Lung microvascular endothelial cell (primary cell): ENCODE results near the gene RYR1. TPM values are rescaled to one million over a fixed set of nuclear protein-coding genes. Genes with fewer than 3 reads are reported as not detected.
"Not testable (repeated sequence)": the region's sequence is repeated elsewhere in the genome, so short reads cannot be mapped to it uniquely, and the experiment has no call there.

Experiments
- DNase-seq, 2 donors: peaks; one replicate each; pipeline versions ENCODE4 v3.0.0 to v3.0.0-alpha.2; 2010; ENCODE audit warnings: low read depth in 2 of 2
- total RNA-seq: library from RNA; depleted of rRNA; stranded (reverse); fragments of >200 nt; gene quantifications from 2 replicates; pipeline ENCODE4 v1.2.1, GENCODE V29; 2014

The RYR1 gene
- total RNA-seq, 1 donor from 2014 or later = not detected

GRCh38 chr19:38455031-38455430 lies 21.5 kb downstream of the RYR1 start:
- DNase-seq = peak; percentile 21 to 31

- DNase-seq = no peak
Observed at GRCh38 chr19:38457202-38457601, 23.7 kb downstream of the RYR1 start.

DNA sequence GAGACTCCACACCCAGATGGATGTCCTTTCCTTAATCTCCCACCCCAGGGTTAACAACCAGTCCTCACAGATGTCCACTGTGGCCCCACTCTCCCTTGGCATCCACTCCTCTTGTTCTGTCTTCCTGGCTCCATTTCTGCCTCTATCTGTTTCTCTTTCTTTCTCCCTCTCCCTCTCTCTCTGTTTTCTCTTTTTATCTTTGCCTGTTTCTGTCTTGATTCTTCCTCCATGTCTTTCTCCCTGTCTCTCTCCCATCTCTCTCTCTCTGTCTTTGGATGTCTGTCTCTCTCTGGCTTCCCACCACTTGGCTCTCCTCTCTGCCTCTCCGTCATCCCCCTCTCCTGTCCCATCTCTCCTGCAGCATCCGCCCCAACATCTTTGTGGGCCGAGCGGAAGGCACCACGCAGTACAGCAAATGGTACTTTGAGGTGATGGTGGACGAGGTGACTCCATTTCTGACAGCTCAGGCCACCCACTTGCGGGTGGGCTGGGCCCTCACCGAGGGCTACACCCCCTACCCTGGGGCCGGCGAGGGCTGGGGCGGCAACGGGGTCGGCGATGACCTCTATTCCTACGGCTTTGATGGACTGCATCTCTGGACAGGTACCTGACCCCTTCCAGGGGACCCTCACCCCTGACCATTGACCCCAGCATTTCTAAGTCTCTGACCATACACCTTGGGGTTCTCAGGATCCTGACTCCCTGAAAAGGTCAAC lies 24.4 kb downstream of the RYR1 start:
- no peak for DNase-seq

DNA sequence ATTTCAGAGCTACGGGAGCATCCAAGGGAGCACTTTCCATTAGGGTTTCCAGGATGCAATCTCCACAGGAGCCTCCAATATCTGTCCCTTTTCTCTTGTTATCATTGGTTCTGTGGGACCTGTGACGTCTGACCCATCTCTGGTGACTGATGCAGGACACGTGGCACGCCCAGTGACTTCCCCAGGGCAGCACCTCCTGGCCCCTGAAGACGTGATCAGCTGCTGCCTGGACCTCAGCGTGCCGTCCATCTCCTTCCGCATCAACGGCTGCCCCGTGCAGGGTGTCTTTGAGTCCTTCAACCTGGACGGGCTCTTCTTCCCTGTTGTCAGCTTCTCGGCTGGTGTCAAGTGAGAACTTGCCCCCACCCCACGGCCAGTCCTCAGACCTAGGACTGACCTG lies 25.5 kb downstream of the RYR1 start:
- DNase-seq = no peak

GRCh38 chr19:38463365-38463764 lies 29.9 kb downstream of the RYR1 start:
- no peak for DNase-seq

- no peak for DNase-seq
Observed at GRCh38 chr19:38464421-38465082, 31.1 kb downstream of the RYR1 start.

DNA sequence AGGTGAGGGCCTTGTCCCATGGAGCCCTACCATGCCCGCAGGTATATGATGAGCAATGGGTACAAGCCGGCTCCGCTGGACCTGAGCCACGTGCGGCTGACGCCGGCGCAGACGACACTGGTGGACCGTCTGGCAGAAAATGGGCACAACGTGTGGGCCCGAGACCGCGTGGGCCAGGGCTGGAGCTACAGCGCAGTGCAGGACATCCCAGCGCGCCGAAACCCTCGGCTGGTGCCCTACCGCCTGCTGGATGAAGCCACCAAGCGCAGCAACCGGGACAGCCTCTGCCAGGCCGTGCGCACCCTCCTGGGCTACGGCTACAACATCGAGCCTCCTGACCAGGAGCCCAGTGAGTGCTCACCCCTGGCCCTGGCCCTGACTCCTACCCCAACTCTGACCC lies 32.6 kb downstream of the RYR1 start:
- no peak for DNase-seq

DNA sequence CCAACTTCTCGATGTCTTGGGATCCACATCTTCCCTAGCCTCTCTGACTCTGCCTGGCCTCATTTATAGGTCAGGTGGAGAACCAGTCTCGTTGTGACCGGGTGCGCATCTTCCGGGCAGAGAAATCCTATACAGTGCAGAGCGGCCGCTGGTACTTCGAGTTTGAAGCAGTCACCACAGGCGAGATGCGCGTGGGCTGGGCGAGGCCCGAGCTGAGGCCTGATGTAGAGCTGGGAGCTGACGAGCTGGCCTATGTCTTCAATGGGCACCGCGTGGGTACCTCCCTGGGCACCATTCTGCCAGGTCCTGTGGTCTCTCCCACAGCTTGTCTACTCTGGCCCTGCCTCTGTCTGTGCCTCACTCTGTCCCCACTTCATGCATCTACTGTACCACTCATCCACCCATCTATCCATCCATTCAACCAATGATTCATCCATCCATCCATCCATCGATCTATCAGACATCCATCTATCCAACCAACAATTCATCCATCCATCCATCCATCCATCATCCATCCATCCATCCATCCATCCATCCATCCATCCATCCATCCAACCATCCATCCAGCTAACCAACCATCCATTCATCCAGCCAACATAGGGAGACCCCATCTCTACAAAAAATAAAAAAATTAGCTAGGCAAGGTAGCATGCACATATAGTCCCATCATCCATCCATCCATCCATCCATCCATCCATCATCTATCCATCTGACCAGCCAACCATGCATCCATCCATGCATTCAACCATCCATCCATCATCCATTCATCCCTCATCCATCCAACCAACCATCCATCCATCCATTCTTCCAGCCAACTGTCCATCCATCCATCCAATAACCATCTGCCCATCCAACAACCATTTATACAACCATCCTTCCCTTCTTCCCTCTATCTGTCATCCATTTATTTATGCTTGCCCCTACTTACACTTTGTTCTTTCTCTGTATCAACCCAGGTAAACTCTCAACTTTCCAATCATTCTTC lies 34.3 kb downstream of the RYR1 start:
- no peak for DNase-seq

DNA sequence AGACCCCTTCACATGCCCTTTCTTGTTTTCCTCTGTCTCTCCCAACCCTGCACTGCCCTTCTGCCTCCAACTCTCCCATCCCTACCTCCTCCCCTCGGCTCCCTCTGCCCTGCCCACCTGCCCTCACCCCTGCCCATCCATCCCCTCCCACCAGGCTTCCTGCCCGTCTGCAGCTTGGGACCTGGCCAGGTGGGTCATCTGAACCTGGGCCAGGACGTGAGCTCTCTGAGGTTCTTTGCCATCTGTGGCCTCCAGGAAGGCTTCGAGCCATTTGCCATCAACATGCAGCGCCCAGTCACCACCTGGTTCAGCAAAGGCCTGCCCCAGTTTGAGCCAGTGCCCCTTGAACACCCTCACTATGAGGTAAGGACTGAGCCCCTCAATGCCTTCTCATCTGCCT lies 35.7 kb downstream of the RYR1 start:
- no peak for DNase-seq

DNA sequence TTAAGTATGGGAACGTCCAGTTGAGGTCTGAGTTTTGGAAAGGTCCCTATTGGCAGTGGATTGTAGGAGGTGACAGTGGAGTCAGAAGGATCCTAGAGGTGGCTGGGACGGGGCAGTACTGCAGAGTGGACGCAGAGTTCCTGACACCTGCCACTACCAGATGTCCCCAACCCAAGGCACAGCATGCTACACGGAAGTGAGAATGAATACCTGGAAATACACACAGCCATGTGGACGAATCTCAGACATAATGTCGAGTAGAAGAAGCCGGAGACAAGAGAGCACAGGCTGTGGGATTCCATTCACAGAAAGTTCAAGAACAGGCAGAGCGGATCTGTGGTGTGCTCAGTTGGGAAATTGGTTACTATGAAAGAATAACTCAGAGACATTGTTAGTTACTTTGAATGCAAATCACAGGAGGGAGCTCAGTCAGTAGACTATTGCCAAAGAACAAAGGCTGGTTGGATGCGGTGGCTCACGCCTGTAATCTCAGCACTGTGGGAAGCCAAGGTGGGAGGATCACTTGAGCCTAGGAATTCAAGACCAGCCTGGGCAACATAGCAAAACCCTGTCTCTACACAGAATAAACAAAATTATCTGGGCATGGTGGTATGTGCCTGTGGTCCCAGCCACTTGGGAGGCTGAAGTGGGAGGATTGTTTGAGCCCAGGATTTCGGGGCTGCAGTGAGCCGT lies 37.4 kb downstream of the RYR1 start:
- DNase-seq = no peak

DNA sequence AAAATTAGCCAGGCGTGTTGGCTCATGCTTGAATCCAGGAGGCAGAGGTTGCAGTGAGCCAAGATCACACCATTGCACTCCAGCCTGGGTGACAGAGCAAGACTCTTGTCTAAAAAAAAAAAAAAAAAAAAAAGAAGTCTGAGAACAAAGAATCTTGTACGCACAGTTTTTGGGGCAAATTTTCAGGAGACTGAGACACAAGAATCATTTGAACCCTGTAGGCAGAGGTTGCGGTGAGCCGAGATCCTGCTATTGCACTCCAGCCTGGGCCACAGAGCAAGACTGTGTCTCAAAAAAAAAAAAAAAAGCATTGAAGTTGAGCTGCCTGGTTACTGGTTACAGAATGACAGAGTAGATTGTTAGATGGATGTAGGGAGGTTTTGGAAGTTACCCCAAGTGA lies 39.2 kb downstream of the RYR1 start:
- DNase-seq = not testable (repeated sequence)

DNA sequence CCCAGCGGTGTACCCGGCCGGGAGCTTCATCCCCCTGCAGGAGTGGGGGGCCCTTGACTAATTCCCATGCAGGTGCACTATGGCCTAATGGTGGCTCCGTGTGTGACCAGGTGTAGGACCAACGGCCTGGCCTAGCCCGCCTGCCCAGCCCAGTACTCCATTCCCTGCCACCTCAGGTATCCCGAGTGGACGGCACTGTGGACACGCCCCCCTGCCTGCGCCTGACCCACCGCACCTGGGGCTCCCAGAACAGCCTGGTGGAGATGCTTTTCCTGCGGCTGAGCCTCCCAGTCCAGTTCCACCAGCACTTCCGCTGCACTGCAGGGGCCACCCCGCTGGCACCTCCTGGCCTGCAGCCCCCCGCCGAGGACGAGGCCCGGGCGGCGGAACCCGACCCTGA lies 39.7 kb downstream of the RYR1 start:
- no peak for DNase-seq

DNA sequence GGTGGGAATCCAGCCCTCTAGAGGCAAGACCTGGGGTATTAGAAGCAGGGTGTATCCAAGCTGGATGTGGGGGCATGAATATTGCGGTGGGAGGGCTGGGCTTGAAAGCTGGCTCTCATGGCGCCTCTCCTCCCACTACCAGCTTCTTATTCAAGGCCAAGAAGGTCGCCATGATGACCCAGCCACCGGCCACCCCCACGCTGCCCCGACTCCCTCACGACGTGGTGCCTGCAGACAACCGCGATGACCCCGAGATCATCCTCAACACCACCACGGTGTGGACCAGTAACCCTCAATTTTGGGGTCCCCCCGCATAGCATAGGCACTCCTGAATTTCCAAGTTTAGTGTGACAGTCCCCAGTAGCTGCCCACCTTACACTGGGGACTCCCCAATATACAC lies 41.7 kb downstream of the RYR1 start:
- DNase-seq = no peak

- peak in 1 of 2 donors; percentile 38 for DNase-seq
Observed at GRCh38 chr19:38478273-38478971, 44.9 kb downstream of the RYR1 start.

- no peak for DNase-seq
Observed at GRCh38 chr19:38482496-38482895, 49.0 kb downstream of the RYR1 start.

DNA sequence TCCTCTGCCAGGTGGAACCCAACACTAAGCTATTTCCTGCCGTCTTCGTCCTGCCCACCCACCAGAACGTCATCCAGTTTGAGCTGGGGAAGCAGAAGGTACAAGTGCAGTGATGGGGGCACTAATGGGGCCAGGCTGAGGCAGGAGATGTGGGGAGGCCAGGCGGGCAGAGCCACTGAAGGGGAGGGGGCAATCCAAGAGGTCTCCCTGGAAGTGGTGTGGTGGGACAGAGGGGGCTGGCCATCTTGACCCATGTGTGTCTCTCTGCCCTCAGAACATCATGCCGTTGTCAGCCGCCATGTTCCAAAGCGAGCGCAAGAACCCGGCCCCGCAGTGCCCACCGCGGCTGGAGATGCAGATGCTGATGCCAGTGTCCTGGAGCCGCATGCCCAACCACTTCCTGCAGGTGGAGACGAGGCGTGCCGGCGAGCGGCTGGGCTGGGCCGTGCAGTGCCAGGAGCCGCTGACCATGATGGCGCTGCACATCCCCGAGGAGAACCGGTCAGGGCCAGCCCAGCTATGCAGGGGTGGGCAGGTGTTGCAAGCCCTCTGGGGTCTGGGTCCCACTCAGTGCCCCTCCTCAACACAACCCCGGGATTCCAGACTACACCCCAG lies 49.6 kb downstream of the RYR1 start:
- DNase-seq = no peak

DNA sequence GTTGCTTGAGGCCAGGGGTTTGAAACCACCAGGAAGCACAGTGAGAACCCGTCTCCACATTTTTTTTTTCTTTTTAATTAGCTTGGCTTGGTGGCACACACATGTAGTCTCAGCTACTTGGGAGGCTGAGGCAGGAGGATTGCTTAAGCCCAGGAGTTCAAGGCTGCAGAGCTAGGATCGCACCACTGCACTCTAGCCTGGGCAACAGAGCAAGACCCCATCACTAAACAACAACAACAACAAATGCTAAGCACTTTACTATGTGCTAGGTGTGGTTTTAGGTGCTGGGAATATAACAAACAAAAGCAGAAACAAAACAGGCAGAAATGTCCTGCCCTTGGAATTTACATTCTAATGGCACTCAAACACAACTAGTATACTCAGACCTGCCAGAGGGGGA lies 51.3 kb downstream of the RYR1 start:
- no peak for DNase-seq

GRCh38 chr19:38485541-38486285 lies 52.2 kb downstream of the RYR1 start:
- no peak for DNase-seq

DNA sequence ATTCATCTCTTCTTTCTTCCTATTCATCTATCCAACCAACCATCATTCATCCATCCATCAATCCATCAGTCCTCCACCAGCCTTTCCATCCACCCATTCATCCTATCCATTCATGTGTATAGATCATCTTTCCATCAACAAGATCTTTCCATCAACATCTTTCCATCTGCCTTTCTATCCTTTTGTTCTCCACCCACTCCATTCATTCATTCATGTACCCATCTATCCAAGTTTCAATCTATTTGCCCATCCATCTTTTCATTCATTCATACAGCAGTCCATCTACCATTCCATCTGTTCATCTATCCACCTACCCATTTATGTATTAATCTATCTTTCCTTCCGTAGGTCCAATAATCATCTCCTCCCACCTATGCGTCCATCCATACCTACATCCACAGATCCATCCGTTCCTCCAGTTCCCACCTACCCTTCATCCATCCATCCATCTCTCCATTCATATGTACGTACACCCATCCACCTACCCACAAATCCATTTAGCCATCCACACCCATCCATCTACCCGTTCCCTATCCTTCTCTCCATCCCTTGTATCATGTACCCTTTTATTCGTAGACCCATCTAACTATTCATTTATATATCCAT lies 53.3 kb downstream of the RYR1 start:
- DNase-seq = no peak
